ENCODE measurements around the gene NUP214. TPM values are rescaled to one million over a fixed set of nuclear protein-coding genes. Genes with fewer than 3 reads are reported as not detected.
"Not testable (repeated sequence)": the region's sequence is repeated elsewhere in the genome, so short reads cannot be mapped to it uniquely, and the experiment has no call there.

Gene NUP214
- total RNA-seq, 1 donor from 2014 or later = 67.1 TPM

- Mint-ChIP-seq H3K9me3 (no peaks in the 10 kb centered on the region), H3K4me3 (no peak overlapping the region), H3K4me1 (ENCODE audit: unreplicated experiment) (peaks cover 4% of the 10 kb centered on the region), H3K27ac (peak overlapping the region; percentile 55), H3K27me3 (no peaks in the 10 kb centered on the region), H3K36me3 (no peaks in the 10 kb centered on the region)
- TF ChIP-seq, protein P1, sequence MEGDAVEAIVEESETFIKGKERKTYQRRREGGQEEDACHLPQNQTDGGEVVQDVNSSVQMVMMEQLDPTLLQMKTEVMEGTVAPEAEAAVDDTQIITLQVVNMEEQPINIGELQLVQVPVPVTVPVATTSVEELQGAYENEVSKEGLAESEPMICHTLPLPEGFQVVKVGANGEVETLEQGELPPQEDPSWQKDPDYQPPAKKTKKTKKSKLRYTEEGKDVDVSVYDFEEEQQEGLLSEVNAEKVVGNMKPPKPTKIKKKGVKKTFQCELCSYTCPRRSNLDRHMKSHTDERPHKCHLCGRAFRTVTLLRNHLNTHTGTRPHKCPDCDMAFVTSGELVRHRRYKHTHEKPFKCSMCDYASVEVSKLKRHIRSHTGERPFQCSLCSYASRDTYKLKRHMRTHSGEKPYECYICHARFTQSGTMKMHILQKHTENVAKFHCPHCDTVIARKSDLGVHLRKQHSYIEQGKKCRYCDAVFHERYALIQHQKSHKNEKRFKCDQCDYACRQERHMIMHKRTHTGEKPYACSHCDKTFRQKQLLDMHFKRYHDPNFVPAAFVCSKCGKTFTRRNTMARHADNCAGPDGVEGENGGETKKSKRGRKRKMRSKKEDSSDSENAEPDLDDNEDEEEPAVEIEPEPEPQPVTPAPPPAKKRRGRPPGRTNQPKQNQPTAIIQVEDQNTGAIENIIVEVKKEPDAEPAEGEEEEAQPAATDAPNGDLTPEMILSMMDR (conservative IDR thresholded peaks at IDR 0.05) = no peak
- no peak for DNase-seq (ENCODE audit: extremely low spot score, unreplicated experiment)
These were observed 141.2 kb downstream of the NUP214 start for GRCh38 chr9:131266266-131267229.

DNA sequence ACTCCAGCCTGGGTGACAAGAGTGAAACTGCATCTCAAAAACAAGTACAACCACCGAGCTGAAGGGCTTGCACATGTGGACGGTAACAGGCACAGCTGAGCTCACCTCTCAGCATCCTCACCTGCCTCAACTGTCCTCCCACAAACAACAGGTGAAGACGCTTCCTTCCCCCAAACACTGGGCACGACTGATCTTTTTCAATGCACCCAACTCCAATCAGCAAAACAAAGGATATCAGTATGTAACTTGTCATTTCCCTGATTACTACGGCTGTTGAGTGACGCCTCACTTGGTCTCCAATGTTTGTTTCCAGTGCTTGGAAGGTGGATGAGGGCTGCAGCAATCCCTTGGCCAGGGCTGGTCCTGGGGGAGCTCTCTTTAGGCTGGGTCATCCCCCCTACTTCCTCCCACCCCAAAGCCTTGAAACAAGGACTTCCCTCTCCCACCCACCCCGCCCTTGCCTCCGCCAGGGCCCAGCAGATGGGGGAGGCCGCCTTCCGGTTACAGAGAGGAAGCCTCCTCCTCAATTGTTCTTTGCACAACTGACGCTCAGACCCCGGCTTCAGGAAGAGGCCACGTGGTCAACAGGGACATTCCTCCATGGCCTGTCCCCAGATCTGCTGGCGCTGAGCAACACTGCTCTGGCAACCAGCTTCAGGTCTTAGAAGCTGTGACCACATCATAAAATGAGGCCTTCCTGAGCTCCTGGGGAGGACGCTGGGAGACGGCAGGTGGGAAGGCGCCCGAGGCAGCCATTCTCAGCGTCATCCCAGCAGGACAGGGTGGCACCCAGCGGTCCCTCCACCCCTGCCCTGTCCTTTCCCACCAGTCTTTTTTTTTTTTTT lies 145.0 kb downstream of the NUP214 start:
- H3K27me3 Mint-ChIP-seq = peaks cover 20% of the 10 kb centered on the region
- H3K27ac Mint-ChIP-seq = no peak overlapping the region
- H3K36me3 Mint-ChIP-seq = no peaks in the 10 kb centered on the region
- no peak overlapping the region for H3K4me3 Mint-ChIP-seq
- H3K9me3 Mint-ChIP-seq = no peaks in the 10 kb centered on the region
- H3K4me1 Mint-ChIP-seq (ENCODE audit: unreplicated experiment) = peaks cover 4% of the 10 kb centered on the region
- no peak for DNase-seq (ENCODE audit: extremely low spot score, unreplicated experiment)
- TF ChIP-seq, protein P1 (conservative IDR thresholded peaks at IDR 0.05) = no peak

DNA sequence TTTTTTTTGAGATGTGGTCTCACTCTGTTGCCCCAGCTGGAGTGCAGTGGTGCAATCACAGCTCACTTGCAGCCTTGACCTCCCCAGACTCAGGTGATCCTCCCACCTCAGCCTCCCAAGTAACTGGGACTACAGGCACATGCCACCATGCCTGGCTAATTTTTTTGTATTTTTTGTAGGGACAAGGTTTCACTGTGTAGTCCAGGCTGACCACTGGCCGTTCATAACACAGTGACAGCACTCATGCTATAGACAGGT lies 145.6 kb downstream of the NUP214 start:
- not testable (repeated sequence) for H3K4me3 Mint-ChIP-seq; H3K36me3 Mint-ChIP-seq; DNase-seq (ENCODE audit: extremely low spot score, unreplicated experiment); H3K27ac Mint-ChIP-seq; H3K4me1 Mint-ChIP-seq (ENCODE audit: unreplicated experiment); H3K9me3 Mint-ChIP-seq
- H3K27me3 Mint-ChIP-seq = peaks cover 25% of the 10 kb centered on the region

DNA sequence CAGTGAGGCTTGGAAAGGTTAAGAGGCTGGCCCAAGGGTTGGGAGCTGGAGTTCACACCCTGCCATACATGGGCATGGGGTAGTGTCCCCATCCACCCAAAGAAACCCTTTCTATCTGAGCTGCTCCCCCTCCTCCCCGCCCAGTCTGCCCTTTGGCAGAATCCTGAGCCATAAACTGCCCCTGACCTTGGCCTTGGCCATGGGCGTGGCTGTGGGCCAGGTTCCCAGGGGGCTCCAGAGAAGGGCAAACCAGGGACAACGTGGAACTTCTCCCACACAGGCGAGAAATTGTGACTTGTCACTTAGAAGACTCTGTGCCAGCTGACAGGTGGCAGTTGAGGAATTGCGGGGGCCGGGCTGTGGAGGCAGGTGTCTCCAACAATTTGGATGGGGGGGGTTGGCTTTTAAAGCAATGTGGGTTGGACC lies 146.1 kb downstream of the NUP214 start:
- Mint-ChIP-seq H3K4me3 (no peak overlapping the region), H3K27me3 (peaks cover 30% of the 10 kb centered on the region), H3K4me1 (ENCODE audit: unreplicated experiment) (peaks cover 4% of the 10 kb centered on the region), H3K27ac (no peak overlapping the region), H3K36me3 (no peaks in the 10 kb centered on the region), H3K9me3 (no peaks in the 10 kb centered on the region)
- TF ChIP-seq, protein P1 (conservative IDR thresholded peaks at IDR 0.05) = no peak
- no peak for DNase-seq (ENCODE audit: extremely low spot score, unreplicated experiment)

- peaks cover 30% of the 10 kb centered on the region for H3K27me3 Mint-ChIP-seq
- H3K36me3 Mint-ChIP-seq = no peaks in the 10 kb centered on the region
- no peak for DNase-seq (ENCODE audit: extremely low spot score, unreplicated experiment)
- H3K4me3 Mint-ChIP-seq = no peak overlapping the region
- no peaks in the 10 kb centered on the region for H3K9me3 Mint-ChIP-seq
- H3K27ac Mint-ChIP-seq = no peak overlapping the region
- TF ChIP-seq, protein P1 (conservative IDR thresholded peaks at IDR 0.05) = no peak
- peaks cover 4% of the 10 kb centered on the region for H3K4me1 Mint-ChIP-seq (ENCODE audit: unreplicated experiment)
These were observed 146.8 kb downstream of the NUP214 start for GRCh38 chr9:131272212-131272611.
